Esophagus squamous epithelium (tissue), 4 donors: ENCODE results near the gene SAYSD1.

ENCODE experiments used
- CTCF ChIP-seq, 6 experiments: fragments of 450-650 bp in 4 of 6; fragments of 200-600 bp in 2 of 6; sonication (generic) in 2 of 6; IDR thresholded peaks; one replicate each; pipeline ENCODE4 v1.5.1; 2016 to 2019; ENCODE audit warnings: antibody characterized with exemption in 6 of 6, mild to moderate bottlenecking in 4 of 6, moderate library complexity in 4 of 6
- POLR2A ChIP-seq, 4 donors: fragments of 450-650 bp; IDR thresholded peaks; one replicate each; pipeline ENCODE4 v1.6.1; 2017; ENCODE audit warnings: antibody characterized with exemption in 4 of 4, mild to moderate bottlenecking in 4 of 4, moderate library complexity in 3 of 4

- no peak for TF ChIP-seq CTCF (IDR thresholded peaks at IDR 0.05)
- TF ChIP-seq POLR2A (IDR thresholded peaks at IDR 0.05): no peak
Measured at GRCh38 chr6:39086294-39086693, 28.7 kb downstream of the SAYSD1 start.
